AG09309 (cell line): ENCODE results near the gene YTHDC1.
"Not testable (repeated sequence)": the region's sequence is repeated elsewhere in the genome, so short reads cannot be mapped to it uniquely, and the experiment has no call there.

Source experiments
- DNase-seq: peaks from one replicate; pipeline ENCODE4 v3.0.0-alpha.2; 2010; ENCODE audit warnings: low read depth
- H3K4me3 ChIP-seq: 2 replicates; pipeline ENCODE4 v1.5.1; 2011; ENCODE audit warnings: mild to moderate bottlenecking, low read depth, low read length, moderate library complexity; ENCODE audit not compliant: control insufficient read depth
- TF ChIP-seq, protein P1 (sequence below): IDR thresholded peaks from 2 replicates; pipeline ENCODE4 v1.5.1; 2011; ENCODE audit warnings: mild to moderate bottlenecking, low read depth, low read length, inconsistent platforms; ENCODE audit not compliant: insufficient read depth, control insufficient read depth; ENCODE audit errors: missing control alignments

Gene YTHDC1

DNA sequence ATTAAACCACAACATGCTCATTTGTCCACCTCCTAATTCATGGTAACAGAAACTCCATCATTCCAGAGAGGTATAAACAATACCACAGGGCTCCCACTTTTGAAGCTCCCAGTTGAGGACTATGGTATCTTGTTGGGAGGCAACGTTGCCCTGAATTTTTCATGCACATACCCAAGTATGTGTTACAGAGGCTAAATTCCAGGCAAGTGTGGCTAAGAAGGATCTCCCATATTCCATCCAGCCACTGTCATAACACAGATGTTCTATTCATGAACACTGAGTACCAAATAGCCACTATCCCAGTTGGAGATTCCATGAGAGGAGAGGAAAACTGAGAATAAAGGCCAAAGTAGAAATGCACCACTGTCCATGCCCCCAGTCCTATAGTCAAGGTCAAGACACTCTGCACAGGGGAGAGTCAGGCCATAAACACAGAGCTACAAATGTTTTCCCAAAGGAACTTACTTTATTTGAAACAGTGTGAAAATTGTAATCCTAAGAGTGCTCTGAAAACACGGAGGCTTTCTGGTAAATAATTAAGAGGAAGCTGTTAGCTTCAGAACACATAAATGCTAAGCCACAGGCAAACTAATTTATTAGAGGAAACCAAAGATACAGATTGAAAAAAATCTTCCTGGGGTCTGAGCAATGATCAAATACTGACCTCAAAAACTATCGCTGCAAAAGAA lies 62.0 kb downstream of the YTHDC1 start:
- TF ChIP-seq, protein P1, sequence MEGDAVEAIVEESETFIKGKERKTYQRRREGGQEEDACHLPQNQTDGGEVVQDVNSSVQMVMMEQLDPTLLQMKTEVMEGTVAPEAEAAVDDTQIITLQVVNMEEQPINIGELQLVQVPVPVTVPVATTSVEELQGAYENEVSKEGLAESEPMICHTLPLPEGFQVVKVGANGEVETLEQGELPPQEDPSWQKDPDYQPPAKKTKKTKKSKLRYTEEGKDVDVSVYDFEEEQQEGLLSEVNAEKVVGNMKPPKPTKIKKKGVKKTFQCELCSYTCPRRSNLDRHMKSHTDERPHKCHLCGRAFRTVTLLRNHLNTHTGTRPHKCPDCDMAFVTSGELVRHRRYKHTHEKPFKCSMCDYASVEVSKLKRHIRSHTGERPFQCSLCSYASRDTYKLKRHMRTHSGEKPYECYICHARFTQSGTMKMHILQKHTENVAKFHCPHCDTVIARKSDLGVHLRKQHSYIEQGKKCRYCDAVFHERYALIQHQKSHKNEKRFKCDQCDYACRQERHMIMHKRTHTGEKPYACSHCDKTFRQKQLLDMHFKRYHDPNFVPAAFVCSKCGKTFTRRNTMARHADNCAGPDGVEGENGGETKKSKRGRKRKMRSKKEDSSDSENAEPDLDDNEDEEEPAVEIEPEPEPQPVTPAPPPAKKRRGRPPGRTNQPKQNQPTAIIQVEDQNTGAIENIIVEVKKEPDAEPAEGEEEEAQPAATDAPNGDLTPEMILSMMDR, result no peak
- no peak for DNase-seq
- H3K4me3 ChIP-seq, result no peak overlapping the region

DNA sequence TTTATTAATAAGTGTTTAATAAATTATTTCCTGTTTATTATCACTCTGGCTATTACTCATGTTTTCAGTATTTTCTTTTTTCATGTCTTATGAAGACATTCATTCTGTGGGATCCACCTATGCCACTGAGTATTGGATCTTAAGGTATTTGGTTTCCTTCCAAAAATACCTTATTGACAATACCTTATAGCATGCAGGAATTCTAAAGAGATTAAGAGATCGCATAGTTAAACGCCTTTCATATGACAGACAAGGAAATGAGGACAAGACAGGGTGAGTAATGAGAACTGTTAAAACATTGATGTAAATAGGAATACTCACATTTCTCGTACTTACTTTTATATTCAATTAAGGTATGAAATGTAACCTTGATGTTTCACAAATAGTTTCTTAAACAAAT lies 66.2 kb downstream of the YTHDC1 start:
- H3K4me3 ChIP-seq, result no peak overlapping the region
- no peak for DNase-seq
- TF ChIP-seq, protein P1, result no peak

DNA sequence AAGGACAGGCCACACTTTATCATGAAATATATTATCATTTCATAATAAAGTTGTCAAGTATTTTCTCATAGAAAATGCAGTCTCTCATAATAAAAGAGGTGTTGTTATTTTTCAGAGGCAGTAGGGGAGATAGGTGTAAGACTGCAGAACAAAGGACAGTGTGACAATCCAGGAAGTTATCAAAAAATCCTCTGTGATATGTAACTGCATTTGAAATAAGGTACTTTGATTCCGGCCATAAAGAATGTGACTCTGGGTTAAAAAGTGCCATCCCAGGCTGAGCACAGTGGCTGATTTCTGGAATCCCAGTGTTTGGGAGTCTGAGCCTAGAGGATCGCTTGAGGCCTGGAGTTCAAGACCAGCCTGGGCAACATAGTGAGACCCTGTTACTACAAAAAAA lies 66.8 kb downstream of the YTHDC1 start:
- no peak overlapping the region for H3K4me3 ChIP-seq
- no peak for DNase-seq
- TF ChIP-seq, protein P1, result no peak

DNA sequence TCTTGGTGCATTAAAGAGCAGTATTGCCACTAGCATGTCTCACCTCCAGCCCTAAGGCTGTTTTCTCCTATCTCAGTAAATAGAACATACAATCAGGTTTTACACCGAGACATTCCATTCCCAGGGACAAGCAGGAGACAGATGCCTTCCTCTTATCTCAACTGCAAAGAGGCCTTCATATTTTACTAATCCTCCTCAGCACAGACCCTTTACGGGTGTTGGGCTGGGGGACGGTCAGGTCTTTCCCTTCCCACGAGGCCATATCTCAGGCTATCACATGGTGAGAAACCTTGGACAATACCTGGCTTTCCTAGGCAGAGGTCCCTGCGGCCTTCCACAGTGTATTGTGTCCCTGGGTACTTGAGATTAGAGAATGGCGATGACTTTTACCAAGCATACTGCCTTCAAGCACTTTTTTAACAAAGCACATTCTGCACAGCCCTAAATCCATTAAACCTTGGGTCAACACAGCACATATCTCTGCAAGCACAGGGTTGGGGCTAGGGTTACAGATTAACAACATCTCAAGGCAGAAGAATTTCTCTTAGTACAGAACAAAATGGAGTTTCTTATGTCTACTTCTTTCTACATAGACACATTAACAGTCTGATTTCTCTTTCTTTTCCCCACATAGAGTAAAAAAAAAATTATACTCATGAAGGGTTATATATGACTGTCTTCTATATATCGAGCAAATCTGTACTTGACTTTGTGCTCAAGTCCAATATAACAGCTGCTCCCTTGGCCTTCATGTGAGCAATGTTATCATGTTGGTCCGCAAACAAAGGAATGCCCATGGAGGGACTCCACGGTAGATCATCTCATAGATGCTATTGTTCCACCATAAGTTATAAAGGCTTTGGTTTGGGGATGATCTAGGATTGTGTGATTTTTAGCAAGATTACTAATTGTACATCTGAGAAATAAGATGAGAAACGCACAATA lies 67.8 kb downstream of the YTHDC1 start:
- not testable (repeated sequence) for DNase-seq

DNA sequence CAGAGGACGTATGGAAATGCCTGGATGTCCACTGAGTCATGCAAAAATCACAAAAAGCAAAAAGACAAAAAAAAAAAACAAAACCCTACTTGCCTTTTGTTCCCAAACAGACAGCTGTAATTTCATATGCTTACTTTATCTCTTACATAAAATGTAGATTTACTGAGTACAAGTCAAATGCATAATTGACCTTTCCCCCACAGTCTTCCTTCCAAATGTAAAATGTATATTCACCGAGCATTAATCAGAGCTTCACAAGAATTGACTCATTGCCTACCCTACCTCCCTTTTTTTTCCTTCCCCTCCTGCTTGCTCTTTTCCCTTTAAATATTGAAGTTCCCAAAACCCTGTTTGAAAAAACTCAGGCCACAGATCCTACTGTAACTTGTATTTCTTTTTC lies 71.9 kb downstream of the YTHDC1 start:
- DNase-seq, result no peak
- H3K4me3 ChIP-seq, result no peak overlapping the region
- TF ChIP-seq, protein P1, result no peak

More for the DNA sequence above, 67.8 kb downstream of the YTHDC1 start:
- H3K4me3 ChIP-seq, result not testable (repeated sequence)

DNA sequence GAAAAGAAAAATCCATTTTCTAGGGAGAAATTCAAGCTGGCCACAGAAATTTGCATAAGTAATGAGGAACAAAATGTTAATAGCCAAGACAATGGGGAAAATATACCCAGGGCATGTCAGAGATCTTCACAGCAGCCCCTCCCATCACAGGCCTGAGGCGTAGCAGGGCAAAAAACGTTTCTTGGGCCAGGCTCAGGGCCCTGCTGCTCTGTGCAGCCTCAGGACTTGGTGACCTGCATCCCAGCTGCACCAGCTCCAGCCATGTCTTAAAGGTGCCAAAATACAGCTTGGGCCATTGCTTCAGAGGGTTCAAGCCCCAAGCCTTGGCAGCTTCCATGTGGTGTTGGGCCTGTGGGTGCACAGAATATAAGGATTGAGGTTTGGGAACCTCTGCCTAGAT lies 72.3 kb downstream of the YTHDC1 start:
- H3K4me3 ChIP-seq, result no peak overlapping the region
- TF ChIP-seq, protein P1, result no peak
- no peak for DNase-seq

DNA sequence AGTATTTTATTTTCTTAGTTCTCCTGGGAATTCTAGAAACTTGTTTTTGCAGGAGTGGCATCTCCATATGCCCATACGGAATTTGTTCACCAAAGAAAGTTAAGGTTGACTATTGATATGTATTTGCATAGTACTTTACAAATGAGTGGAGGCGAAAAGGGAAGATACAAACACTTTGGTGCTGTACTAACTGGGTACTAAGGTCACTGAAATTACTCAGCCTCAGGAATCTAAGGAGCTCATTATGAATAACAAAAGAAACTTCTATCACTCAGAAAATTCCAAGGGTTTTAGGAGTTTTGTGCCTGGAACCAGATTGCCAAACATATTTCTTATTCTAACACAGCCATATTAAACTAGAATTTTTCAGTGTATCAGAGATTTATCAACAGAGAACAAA lies 77.0 kb downstream of the YTHDC1 start:
- DNase-seq, result no peak
- H3K4me3 ChIP-seq, result no peak overlapping the region
- TF ChIP-seq, protein P1, result no peak
